GM18907 (cell line): ENCODE results near the gene ALG9.
"Not testable (repeated sequence)": the region's sequence is repeated elsewhere in the genome, so short reads cannot be mapped to it uniquely, and the experiment has no call there.

ENCODE experiments used
- ATAC-seq: cut with Tn5 transposase; IDR thresholded peaks from one replicate; pipeline ENCODE4 v1.9.1; 2021; ENCODE audit warnings: mild to moderate bottlenecking, moderate library complexity; ENCODE audit not compliant: unreplicated experiment

The ALG9 gene

DNA sequence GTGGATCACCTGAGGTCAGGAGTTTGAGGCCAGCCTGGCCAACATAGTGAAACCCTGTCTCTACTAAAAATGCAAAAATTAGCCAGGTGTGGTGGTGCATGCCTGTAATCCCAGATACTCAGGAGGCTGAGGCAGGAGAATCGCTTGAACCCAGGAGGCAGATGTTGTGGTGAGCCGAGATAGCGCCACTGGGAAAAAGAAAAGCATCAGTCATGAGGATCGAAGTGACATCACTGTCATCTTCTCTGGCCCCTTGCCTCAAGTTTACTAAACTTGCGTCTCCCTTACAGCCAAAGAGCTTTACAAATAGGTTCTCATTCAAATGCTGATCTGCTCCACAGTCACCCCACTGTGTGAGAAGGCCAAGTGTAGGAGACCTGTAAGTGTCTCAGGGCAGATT lies 100.2 kb downstream of the ALG9 start:
- not testable (repeated sequence) for ATAC-seq

GRCh38 chr11:111770581-111771134 lies 100.7 kb downstream of the ALG9 start:
- ATAC-seq: no peak

GRCh38 chr11:111766834-111767142 lies 104.6 kb downstream of the ALG9 start:
- ATAC-seq: no peak

DNA sequence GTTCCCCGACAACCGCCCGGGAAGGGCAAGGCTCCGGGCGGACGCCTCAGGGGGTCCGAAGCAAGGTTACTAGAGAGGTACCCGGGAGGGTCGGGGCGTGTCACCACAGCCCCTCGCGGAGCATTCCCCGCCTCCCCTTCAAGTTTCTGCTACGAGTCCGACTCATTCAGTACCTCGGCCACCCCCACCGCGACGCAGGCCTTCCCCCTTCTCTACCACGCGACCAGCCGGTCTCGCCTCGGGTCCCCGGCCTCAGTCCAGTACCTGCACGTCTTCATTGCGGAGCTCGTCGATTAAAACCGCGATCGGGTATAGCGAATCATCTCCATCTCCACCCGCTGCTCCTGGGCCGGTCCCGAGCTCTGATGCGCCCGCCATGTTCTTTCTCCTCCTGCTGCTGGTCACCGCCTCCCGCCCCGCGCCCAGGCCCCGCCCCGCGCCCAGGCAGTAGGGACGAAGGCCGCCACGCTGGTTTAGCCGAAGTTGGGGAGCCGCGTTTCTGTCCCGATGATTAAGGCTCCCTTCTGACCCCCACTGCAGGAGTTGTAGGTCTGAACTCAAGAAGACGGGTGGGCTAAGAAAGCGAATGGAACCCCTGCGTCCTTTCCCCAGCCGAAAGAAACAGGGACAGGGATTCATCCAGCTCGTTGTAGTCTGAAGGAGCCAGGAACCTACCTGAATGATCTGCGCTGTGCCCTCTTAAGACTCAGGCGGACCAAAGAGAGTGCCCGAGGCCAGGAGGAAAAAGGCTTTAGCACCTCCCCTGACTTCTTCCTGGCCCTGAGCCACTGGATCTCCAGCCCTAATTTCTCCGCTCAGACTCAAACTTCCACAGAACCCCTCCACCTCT lies 105.2 kb downstream of the ALG9 start, which contains the start of gene PPP2R1B:
Gene PPP2R1B, minus strand, starts transcription at position 406 of the 850 bp plus-strand sequence. Its CDS starts 28 bp downstream, at position 378.
- peak; percentile 91 for ATAC-seq

GRCh38 chr11:111765320-111765983 lies 105.9 kb downstream of the ALG9 start:
- peak; percentile 44 for ATAC-seq

- ATAC-seq: no peak
These were observed 106.8 kb downstream of the ALG9 start for GRCh38 chr11:111764621-111765020.

DNA sequence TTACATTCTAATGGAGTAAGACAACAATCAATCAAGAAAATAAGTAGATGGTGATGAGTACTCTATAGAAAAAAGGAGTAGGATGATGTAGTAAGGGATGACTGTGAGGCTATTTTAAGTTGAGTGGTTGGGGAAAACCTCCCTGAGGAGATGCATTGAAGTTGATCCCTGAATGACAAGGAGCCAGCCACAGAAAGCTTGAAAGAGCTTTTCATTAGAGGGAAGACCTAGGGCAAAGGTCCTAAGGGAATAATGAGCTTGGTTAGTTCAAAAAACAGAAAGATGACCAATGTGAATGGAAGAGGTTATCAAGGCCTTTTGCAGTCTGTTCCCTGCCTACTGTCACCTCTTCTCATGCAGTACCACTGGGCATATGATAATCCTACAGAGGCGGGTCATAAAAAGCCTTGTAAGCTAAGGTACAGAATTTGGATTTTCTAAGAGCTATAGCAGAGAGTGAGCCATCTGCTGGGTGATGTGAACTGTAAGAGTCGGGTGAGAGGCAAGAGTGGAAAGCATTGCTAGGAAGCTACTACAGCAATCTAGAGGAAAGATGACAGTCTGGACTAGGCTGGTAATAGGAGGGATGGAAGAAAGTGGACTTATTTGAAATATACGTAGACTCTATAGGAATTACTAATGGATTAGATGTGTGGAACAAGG lies 108.3 kb downstream of the ALG9 start:
- ATAC-seq: no peak

GRCh38 chr11:111762526-111762925 lies 108.9 kb downstream of the ALG9 start:
- ATAC-seq: no peak

DNA sequence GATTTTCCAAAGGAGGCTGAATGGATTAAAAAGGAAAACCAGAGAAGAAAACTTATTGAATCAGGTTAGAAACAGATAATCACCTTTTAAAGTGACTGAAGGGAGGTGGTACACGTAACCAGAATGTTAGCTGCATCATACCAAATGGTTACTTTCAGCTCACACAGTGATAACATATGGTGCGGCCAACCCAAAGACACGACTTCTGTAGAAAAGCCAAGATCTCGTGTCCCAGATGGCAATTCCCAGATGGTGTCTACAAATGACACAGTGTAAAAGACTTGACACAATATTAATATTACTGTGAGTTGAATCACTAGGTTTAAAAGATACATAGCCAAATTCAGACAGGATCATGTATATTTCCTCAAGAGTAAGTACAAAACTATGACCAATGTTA lies 110.3 kb downstream of the ALG9 start:
- ATAC-seq: no peak

DNA sequence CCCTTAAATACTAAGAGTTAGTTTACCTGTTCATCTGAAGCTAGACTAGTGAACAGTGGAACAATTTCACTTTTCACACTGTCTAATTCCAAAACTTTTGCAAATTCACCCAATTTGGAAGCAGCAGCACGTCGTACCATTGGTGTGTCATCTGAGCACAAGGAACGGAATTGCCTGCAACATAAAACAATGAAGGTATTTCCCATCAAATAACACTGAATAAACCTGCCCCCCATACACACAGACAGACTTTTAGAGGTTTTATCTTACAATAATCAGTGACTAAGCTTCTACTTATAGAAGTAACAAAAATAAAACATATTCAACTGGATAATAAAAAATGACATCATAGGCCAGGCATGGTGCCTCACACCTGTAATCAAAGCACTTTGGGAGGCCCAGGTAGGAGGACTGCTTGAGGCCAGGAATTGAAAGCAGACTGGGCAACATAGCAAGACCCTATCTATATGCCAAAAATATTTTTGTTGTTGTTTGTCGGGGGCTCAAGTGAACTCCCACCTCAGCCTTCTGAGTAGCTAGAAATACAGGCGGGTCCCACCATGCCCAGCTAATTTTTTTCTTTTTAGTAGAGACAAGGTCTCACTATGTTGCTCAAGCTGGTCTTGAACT lies 111.5 kb downstream of the ALG9 start:
- no peak for ATAC-seq

DNA sequence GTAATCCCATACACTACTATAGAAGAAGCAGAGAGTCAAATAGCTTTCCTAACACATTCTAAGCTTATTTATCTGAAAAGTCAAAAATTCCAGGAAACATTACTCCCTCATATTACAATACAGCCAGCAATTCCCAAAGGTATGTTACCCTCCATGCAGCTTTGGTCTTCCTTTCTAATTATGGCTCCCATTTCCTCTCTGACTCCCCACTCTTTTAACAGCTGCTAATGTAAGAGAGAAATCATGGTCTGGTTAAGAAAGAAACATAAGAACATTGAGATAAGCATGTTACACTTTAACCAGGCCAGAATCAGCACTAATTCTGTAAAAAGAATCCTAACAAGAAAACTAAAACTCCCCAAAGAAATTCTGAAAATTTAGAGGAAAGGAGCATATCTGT lies 112.0 kb downstream of the ALG9 start:
- ATAC-seq: no peak

DNA sequence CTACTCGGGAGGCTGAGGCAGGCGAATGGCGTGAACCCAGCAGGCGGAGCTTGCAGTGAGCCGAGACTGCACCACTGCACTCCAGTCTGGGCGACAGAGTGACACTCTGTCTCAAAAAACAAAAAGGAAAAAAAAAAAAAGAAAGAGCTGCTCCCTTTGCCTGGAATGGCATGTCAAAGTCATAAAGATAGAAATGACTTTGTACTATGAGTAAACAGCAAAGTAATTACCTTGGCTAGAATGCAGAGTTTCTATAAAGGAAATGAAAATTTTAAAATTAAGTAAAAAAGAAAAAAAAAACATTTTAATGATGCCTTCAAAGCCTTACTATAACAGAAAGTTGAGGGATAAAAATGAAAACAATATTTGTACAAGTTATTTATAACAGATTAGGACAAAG lies 115.3 kb downstream of the ALG9 start:
- no peak for ATAC-seq

GRCh38 chr11:111749646-111750045 lies 121.7 kb downstream of the ALG9 start:
- no peak for ATAC-seq

DNA sequence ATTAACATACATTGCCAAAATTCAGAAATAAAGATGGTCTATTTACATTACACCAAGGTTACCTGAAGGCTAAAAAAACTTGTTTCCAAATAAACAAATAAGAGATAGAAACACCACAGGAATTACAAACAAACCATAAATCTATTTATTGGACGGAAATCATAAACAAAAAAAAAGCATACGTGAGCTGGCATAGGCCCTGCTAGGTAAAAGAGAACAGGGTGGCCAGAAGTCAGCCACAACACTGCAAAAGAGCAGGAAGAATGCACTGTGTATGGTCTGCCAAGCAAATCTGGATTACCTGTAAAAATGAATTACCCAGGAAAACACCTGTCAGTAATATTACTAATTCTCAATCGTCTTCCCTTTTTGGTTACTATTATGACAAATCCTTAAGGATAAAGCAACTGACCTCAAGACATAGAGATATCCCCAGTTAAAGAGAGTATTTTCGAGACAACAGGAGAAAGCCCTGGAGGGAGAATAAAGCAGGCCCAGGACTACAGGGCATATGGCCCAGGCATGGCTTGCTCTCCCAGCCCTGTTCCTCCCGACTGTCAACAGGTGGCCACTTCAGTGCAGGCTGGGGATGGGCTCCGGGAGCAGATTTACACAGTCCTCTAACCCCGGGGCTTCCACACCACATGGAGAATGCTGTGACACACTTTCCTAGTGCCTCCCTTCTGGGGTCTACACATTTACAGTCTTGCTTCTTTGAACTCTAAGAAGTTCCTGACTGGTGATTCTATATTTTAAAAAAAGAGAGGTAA lies 123.2 kb downstream of the ALG9 start:
- no peak for ATAC-seq

DNA sequence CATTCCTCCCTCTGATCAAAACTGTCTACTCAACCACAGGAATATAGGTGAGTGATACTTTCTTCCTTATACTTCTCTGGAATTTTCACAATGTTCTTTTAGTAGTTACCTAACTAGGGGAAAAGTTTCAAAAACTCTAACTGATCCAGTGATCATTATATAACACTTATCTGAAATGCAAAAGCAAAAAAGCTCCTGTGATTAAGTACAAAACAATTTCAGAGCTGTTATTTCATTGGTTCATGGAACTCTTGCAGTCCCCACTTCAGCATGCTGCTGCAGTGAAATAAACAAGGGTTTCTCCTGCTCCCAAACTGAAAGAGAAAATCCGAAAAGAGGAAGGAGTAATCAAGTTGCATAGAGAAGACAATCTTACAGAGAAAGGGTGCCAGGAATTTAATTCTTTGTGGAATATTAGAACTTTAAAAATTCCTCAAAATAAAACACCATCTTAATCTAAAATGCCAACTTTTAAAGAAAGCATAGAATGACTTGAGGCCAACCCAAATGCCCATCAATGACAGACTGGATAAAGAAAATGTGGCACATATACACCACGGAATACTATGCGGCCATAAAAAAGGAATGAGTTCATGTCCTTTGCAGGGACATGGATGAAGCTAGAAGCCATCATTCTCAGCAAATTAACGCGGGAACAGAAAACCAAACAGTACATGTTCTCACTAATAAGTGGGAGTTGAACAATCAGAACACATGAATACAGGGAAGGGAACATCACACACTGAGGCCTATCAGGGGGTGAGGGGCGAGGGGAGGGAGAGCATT lies 125.5 kb downstream of the ALG9 start:
- no peak for ATAC-seq

- ATAC-seq: no peak
These were observed 127.7 kb downstream of the ALG9 start for GRCh38 chr11:111743700-111744099.

- no peak for ATAC-seq
These were observed 129.6 kb downstream of the ALG9 start for GRCh38 chr11:111741751-111742150.

- ATAC-seq: no peak
These were observed 132.1 kb downstream of the ALG9 start for GRCh38 chr11:111739299-111739698.

GRCh38 chr11:111737444-111738210 lies 133.8 kb downstream of the ALG9 start:
- no peak for ATAC-seq
